CD4-positive, alpha-beta T cell treated with Interleukin-15 for 4 hours (primary cell): ENCODE measurements around the gene LRMDA.

ENCODE experiments used
- DNase-seq: peaks from one replicate; pipeline ENCODE4 v3.0.0-alpha.2; 2020; ENCODE audit warnings: low spot score

Gene LRMDA

GRCh38 chr10:75542084-75542483, 110.7 kb downstream of the LRMDA start:
- DNase-seq: no peak

- no peak for DNase-seq
Measured at GRCh38 chr10:75542906-75543305, 111.5 kb downstream of the LRMDA start.

GRCh38 chr10:75544386-75544785, 113.0 kb downstream of the LRMDA start:
- DNase-seq: no peak

GRCh38 chr10:75544993-75545706, 113.7 kb downstream of the LRMDA start:
- no peak for DNase-seq

- no peak for DNase-seq
Measured at GRCh38 chr10:75546004-75546403, 114.6 kb downstream of the LRMDA start.

- no peak for DNase-seq
Measured at GRCh38 chr10:75547391-75548298, 116.2 kb downstream of the LRMDA start.

GRCh38 chr10:75548356-75548755, 116.9 kb downstream of the LRMDA start:
- no peak for DNase-seq

- DNase-seq: no peak
Measured at GRCh38 chr10:75550191-75550590, 118.8 kb downstream of the LRMDA start.

GRCh38 chr10:75552171-75552570, 120.7 kb downstream of the LRMDA start:
- DNase-seq: no peak

- DNase-seq: no peak
Measured at GRCh38 chr10:75553550-75553949, 122.1 kb downstream of the LRMDA start.

GRCh38 chr10:75555323-75555722, 123.9 kb downstream of the LRMDA start:
- no peak for DNase-seq

- no peak for DNase-seq
Measured at GRCh38 chr10:75556320-75556719, 124.9 kb downstream of the LRMDA start.

- DNase-seq: no peak
Measured at GRCh38 chr10:75565286-75566251, 134.1 kb downstream of the LRMDA start.

- DNase-seq: no peak
Measured at GRCh38 chr10:75568450-75569130, 137.2 kb downstream of the LRMDA start.

- DNase-seq: no peak
Measured at GRCh38 chr10:75569506-75569905, 138.1 kb downstream of the LRMDA start.

GRCh38 chr10:75572478-75572877, 141.1 kb downstream of the LRMDA start:
- DNase-seq: no peak

- no peak for DNase-seq
Measured at GRCh38 chr10:75575940-75576339, 144.5 kb downstream of the LRMDA start.

- DNase-seq: no peak
Measured at GRCh38 chr10:75582102-75582501, 150.7 kb downstream of the LRMDA start.

GRCh38 chr10:75585294-75585693, 153.9 kb downstream of the LRMDA start:
- no peak for DNase-seq

GRCh38 chr10:75586814-75587213, 155.4 kb downstream of the LRMDA start:
- DNase-seq: no peak

GRCh38 chr10:75588031-75588430, 156.6 kb downstream of the LRMDA start:
- no peak for DNase-seq
